Erythroblast (primary cell): ENCODE results near the gene UBR2.
"Not testable (repeated sequence)": the region's sequence is repeated elsewhere in the genome, so short reads cannot be mapped to it uniquely, and the experiment has no call there.

Source experiments
- DNase-seq, 2 experiments: peaks; one replicate each; lab custom pipeline; 2025; lab: John Stamatoyannopoulos, UW
- GATA1 ChIP-seq: IDR thresholded peaks from 2 replicates; pipeline ENCODE4 v1.6.1; 2011; ENCODE audit warnings: low read depth, mild to moderate bottlenecking, control low read depth, low read length, moderate library complexity
- POLR2A ChIP-seq: IDR thresholded peaks from 2 replicates; pipeline ENCODE4 v1.6.1; 2011; ENCODE audit warnings: mild to moderate bottlenecking, low read length

Gene UBR2

DNA sequence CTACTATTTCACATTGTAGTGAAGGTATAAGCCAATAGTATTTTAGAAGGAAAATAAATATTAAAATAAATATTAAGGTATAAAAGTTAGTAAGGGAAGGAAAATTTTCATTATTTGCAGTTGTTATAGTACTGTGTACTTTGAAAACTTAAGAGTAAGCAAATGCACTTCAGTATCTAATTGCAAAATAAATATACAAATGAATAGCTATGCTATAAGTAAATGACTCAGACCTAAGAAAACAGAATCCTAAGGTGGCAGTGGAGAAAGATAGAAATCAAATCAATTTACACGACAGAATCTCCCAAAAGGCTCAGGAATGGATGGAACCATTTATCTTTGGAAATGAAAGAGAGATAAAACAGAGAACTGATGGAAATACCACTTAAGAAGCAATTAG lies 24.7 kb upstream of the UBR2 start:
- DNase-seq: no peak
- TF ChIP-seq GATA1 (no peak), POLR2A (no peak)

DNA sequence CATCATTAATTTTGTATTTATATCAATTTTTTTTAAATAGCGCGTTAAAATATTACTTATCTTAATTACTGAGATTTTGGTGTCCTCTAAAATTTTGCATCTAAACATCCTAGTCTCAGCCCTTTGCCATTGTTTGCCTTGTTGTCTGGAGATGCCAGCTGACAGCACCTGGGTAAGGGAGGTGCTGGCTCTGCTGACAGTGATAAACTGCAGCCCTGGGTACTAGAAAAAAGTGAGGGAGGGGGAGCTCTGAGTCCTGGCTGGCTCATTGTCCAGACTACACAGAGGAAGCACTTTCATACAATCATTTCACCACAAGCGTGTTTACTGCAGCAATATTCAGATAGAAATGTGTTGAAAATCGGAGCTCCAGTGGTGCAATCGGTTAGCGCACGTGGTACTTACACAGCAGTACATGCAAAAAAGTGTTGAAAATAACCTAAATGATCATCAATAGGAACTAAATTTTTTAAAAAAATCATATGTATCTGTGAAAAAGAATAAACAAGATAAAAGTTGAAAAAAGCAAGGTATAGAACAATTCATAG lies 18.5 kb upstream of the UBR2 start:
- no peak for DNase-seq
- TF ChIP-seq GATA1 (no peak), POLR2A (no peak)

DNA sequence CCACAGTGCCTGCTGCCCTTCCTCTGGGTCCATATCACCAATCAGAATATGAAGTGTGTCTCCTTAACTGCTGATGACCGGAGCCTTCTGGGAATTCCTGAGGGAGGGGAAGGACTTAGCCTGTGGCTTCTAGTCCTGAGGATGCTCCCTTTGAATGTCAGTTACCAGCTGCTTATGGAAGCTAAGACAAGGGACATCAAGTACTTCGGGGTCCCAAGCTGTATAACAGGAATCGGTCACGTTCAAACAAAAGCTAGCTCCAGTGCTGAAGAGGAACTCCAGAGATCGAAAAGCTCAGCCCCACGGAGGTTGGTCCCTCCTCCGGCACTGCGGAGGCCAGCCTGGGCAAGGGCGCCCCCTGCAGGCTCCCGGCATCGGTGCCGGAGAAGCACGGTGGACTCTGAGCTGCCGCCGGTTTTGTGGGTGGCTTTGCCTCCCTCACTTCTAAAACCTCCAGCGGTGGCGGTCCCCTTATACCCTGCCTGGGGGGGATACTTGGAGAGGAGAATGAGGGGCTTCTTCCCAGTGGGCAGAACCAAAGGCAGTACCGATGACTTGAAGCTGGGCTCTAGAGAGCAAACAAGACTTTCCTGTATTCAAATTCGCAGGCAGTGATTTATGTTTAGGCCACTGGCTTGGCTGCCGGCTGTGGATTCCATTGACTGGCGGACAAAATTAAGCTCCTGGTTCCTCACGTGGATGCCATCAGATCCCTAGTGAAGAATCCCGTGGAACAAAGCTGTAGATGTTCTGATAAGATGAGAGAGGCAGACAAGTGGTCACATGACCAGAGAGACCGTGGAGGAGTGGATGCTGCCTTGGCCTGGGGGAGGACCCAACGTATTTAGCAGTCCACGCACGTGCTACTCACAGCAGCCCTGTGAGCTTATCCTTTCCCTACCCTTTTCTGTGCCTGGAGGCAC lies 16.2 kb upstream of the UBR2 start:
- no peak for TF ChIP-seq POLR2A
- TF ChIP-seq GATA1: no peak
- peak; percentile 75 to 85 for DNase-seq

DNA sequence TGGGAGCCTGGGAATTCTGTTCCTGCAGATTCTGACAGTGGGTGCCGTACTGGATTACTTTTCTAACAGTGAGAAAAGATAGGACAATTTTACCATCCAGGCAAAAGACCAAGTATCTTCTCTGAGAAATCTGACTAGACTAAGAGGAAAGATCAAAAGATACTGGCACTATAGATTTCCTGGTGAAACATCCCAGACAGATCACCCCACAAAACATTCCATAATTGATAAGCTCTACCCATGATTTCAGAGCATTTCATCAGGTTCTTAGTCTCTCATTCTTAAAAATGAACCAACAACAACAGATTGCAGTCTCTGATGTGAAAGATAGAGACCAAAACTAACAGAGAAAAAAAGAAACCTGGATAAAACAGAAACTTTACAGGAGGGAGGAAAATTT lies 13.6 kb upstream of the UBR2 start:
- DNase-seq: no peak
- TF ChIP-seq POLR2A (no peak), GATA1 (no peak)

- no peak for DNase-seq
Measured at GRCh38 chr6:42551217-42551616, 12.6 kb upstream of the UBR2 start.

DNA sequence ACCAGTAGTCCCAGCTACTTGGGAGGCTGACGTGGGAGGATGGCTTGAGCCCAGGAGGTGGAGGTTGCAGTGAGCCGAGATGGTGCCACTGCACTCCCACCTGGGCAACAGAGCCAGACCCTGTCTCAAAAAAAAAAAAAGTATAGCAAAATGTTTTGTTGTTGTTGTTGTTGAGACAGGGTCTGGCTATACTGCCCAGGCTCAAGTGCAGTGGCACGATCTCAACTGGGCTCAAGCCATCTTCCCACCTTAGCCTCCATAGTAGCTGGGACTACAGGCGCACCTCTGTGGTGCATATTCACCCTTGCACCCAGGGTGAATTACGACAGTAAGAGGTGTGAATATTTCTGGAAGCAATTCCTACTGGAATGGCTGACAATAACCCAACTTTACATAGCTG lies 11.4 kb upstream of the UBR2 start:
- no peak for DNase-seq
- TF ChIP-seq POLR2A: no peak
- no peak for TF ChIP-seq GATA1

More at GRCh38 chr6:42551217-42551616, 12.6 kb upstream of the UBR2 start:
- TF ChIP-seq GATA1: no peak
- TF ChIP-seq POLR2A: no peak

- DNase-seq: peak; percentile 82 to 88
Measured at GRCh38 chr6:42555477-42556457, 8.1 kb upstream of the UBR2 start.

GRCh38 chr6:42556462-42556861 lies 7.4 kb upstream of the UBR2 start:
- TF ChIP-seq GATA1 (no peak), POLR2A (no peak)
- no peak for DNase-seq

More at GRCh38 chr6:42555477-42556457, 8.1 kb upstream of the UBR2 start:
- TF ChIP-seq GATA1: no peak
- TF ChIP-seq POLR2A: no peak

DNA sequence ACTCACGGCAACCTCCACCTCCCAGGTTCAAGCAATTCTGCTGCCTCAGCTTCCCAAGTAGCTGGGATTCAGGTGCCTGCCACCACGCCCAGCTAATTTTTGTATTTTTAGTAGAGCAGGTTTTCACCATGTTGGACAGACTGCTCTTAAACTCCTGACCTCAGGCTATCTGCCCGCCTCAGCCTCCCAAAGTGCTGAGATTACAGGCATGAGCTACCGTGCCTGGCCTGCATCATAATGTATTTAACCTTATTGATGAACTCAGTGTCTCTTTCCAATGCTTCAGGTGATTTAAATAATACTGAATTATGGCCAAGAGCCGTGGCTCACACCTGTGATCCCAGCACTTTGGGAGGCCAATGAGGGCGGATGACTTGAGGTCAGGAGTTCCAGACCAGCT lies 4.6 kb upstream of the UBR2 start:
- DNase-seq: not testable (repeated sequence)

GRCh38 chr6:42561986-42562385 lies 1.8 kb upstream of the UBR2 start:
- DNase-seq: no peak
- no peak for TF ChIP-seq GATA1
- TF ChIP-seq POLR2A: no peak

DNA sequence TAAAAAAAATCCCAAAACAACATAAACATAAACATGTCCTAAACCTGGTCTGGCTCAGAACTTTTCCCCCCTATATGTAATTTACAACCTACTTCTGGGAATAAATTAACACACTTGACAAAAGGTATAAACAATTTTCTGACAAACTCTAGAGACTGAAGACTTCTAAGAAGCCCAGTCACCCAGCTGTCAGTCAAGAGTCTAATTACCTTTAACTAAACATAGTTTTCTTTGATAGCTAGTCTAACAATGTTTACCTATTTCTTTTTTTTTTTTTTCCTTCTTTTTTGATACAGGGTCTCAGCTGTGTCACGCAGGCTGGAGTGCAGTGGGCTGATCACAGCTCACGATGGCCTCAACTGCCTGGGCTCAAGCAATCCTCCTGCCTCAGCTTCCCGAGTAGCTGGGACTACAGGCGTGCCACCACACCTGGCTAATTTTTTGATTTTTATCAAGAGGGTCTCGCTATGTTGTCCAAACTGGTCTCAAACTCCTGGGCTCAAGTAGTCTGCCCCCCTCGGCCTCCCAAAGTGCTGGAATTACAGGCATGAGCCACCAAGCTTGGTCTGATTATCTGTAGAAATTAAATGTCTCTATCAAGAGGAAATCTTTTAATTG lies 932 bp upstream of the UBR2 start:
- no peak for DNase-seq
- TF ChIP-seq GATA1: no peak
- TF ChIP-seq POLR2A: no peak

DNA sequence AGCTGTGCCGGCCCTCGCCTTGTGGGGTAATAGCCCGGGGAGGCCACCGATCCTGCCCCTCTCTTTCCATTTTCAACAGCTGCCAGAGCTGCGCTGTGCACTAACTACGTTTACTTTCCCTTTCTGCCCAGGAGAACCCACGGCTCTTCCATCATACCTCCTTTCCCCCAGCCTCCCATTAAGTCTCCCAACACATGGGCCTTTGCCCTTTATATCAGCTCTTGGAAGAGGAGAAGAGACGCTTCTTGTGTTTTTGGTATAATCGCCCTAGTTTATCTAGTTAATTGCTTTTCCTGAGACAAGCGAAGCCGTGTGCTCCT lies 637 bp downstream of the UBR2 start:
- DNase-seq: peak in 1 of 2 experiments; percentile 88

DNA sequence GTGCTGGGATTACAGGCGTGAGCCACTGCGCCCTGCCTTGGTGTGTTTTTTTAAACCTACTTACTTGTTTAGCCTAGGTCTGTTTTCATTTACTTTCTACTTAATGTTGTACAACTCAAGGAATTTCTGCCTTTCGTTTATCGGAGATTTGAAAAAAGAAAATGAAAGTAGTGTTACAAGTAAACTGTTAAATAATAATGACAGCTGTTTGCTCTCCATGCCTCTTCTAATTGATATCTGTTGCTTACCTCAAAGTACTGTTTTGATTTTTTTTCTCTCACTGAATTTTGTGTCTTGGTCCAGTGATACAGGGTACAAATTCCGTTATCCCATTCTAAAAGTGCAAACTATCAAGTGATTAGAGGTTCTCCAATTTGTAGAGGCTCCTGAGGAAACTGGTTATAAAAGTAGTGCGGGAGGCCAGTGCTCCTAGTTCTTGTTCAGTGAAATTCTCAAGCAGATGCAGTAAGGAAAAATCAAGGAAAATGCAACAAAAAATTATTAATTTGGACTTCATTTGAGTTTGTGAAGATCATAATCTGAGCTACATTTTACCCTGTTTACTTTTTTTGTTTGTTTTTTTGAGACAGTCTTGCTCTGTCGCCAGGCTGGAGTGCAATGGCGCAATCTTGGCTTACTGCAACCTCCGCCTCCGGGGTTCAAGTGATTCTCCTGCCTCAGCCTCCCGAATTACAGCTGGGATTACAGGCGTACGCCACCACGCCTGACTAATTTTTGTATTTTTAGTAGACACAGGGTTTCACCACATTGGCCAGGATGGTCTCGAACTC lies 2.2 kb downstream of the UBR2 start:
- DNase-seq: peak in 1 of 2 experiments; percentile 50

More for the DNA sequence above, 637 bp downstream of the UBR2 start:
- TF ChIP-seq GATA1 (no peak), POLR2A (no peak)

More for the DNA sequence above, 2.2 kb downstream of the UBR2 start:
- no peak for TF ChIP-seq POLR2A
- no peak for TF ChIP-seq GATA1
